Central memory CD8-positive, alpha-beta T cell (primary cell): ENCODE measurements around the gene TCL1A.

ENCODE experiments used
- ATAC-seq: fragments of 150-1000 bp; cut with Tn5 transposase; replicated peaks from 2 replicates; pipeline ENCODE4 v1.10.0; 2022; ENCODE audit warnings: mild to moderate bottlenecking, moderate FRiP score, moderate number of reproducible peaks; ENCODE audit not compliant: poor library complexity, severe bottlenecking; ENCODE audit errors: extremely low read depth
- DNase-seq, 2 donors: peaks; one replicate each; pipeline ENCODE4 v3.0.0; 2021; ENCODE audit warnings: low spot score in 2 of 2
- H3K27ac Mint-ChIP-seq: one replicate; pipeline ENCODE4 v1.8.0; 2022; ENCODE audit warnings: low read depth, mild to moderate bottlenecking, moderate library complexity, mixed read lengths
- H3K27me3 Mint-ChIP-seq: one replicate; pipeline ENCODE4 v1.8.0; 2022; ENCODE audit warnings: mixed read lengths
- H3K36me3 Mint-ChIP-seq: one replicate; pipeline ENCODE4 v1.8.0; 2022; ENCODE audit warnings: mild to moderate bottlenecking, moderate library complexity, mixed read lengths; ENCODE audit not compliant: insufficient read depth
- H3K4me1 Mint-ChIP-seq: one replicate; pipeline ENCODE4 v1.8.0; 2022; ENCODE audit warnings: mixed read lengths
- H3K4me3 Mint-ChIP-seq: one replicate; pipeline ENCODE4 v1.8.0; 2022; ENCODE audit warnings: mild to moderate bottlenecking, moderate library complexity, mixed read lengths
- H3K9me3 Mint-ChIP-seq: one replicate; pipeline ENCODE4 v1.8.0; 2022; ENCODE audit warnings: mixed read lengths

The TCL1A gene

DNA sequence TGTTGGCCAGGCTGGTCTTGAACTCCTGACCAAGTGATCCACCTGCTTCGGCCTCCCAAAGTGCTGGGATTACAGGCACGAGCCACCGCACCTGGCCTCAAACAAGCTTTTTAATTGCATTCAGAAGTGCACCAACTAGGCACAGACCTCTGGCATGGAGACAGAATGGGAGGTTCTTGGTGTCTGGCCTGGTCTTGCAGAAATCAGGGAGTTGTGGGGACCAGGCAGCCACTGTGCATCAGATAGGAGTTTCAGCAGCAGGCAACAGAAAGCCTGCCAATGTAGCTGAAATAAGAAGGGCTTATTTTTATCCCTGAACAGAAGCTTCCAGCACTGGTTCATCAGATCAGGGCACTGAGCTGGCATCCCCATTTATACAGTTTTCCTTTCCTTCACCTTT is 49.9 kb downstream of the TCL1A start:
- no peak overlapping the region for H3K4me3 Mint-ChIP-seq
- H3K4me1 Mint-ChIP-seq, result peaks cover 4% of the 10 kb centered on the region

DNA sequence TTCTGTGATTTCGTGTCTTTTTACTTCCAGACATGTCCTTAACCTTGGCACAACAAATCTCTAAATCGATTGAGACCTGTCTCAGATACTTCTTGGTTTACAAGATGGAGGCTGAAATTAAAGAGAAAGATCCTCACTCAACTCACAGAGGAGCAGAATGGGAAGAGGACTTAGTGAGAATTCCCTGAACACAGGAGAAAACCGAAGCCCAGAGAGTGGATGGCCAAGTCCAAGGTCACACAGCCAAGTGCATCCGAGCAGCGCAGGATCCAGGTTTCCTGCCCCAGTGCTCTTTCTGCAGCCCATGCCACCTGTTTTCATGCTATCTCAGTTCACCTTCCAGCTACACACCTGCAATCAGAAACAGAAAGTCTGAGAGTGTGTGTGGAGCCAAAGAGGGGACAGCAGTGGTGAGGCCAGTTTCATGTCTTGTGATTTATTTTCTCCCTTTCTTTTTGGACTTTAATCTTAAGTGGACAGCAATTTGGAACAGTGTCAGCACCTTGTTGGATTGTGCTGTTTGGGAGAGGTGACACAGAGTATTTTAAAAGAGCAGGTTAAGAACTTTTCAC is 50.6 kb downstream of the TCL1A start:
- H3K4me3 Mint-ChIP-seq, result no peak overlapping the region
- H3K27me3 Mint-ChIP-seq, result peaks cover 59% of the 10 kb centered on the region
- DNase-seq, result no peak
- no peak overlapping the region for H3K27ac Mint-ChIP-seq
- no peak for ATAC-seq
- H3K9me3 Mint-ChIP-seq, result no peaks in the 10 kb centered on the region
- peaks cover 3% of the 10 kb centered on the region for H3K36me3 Mint-ChIP-seq
- H3K4me1 Mint-ChIP-seq, result peaks cover 4% of the 10 kb centered on the region

More for the DNA sequence above, 49.9 kb downstream of the TCL1A start:
- no peak for DNase-seq
- peaks cover 3% of the 10 kb centered on the region for H3K36me3 Mint-ChIP-seq
- ATAC-seq, result no peak
- peaks cover 54% of the 10 kb centered on the region for H3K27me3 Mint-ChIP-seq
- no peak overlapping the region for H3K27ac Mint-ChIP-seq
- no peaks in the 10 kb centered on the region for H3K9me3 Mint-ChIP-seq

GRCh38 chr14:95662376-95663186 is 51.3 kb downstream of the TCL1A start:
- DNase-seq (no peak), ATAC-seq (no peak)
- Mint-ChIP-seq H3K4me1 (peaks cover 4% of the 10 kb centered on the region), H3K9me3 (no peaks in the 10 kb centered on the region), H3K36me3 (peaks cover 3% of the 10 kb centered on the region), H3K27ac (no peak overlapping the region), H3K4me3 (no peak overlapping the region), H3K27me3 (peaks cover 58% of the 10 kb centered on the region)

DNA sequence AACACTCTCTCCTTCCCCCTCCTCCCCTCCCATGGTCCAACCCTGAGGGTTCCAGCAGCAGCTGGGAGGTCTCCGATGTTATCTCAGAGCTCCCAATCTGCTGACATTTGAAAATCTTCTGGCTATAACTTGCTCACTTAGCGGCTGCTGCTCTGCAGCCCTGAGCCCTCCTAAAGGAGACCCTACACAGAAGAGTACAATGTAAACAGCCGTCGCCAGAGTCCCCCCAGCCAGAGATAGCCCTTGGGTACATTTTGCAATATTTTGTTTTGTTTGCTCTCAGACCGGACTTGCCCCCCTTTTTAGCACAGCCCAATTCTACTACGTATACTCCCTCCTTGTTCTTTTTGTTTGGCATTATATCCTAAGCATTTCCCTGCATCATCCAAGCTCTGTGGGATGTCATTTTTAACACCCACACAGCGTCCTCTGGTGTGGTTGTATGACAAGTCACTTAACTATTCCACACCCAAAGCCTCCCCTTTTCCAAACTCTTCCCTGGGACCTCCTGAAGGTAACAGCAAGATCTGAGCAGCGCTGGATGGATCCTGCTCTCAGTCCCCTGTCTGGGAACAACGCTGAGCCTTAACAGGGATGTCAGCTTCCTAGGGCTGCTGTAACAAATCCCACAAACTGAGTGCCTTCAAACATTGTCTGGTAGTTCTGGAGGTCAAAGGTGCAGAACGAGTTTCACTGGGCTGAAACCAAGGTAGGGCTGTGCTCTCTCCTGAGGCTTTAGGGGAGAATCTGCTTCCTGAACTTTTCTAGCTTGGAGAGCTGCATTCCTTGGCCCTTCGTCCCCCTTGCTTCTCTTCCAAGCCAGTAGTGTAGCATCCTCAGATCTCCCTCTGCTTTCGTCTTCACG is 53.0 kb downstream of the TCL1A start:
- Mint-ChIP-seq H3K4me1 (peaks cover 4% of the 10 kb centered on the region), H3K27me3 (peaks cover 51% of the 10 kb centered on the region), H3K4me3 (no peak overlapping the region), H3K27ac (no peak overlapping the region), H3K36me3 (peaks cover 3% of the 10 kb centered on the region), H3K9me3 (no peaks in the 10 kb centered on the region)
- no peak for DNase-seq
- no peak for ATAC-seq

- Mint-ChIP-seq H3K4me3 (no peak overlapping the region), H3K36me3 (peaks cover 1% of the 10 kb centered on the region), H3K27me3 (peaks cover 53% of the 10 kb centered on the region), H3K9me3 (no peaks in the 10 kb centered on the region), H3K4me1 (peaks cover 4% of the 10 kb centered on the region), H3K27ac (no peak overlapping the region)
- ATAC-seq (no peak), DNase-seq (no peak)
These were observed 53.9 kb downstream of the TCL1A start for GRCh38 chr14:95659990-95660385.
